Spleen (tissue), 11 donors: ENCODE results near the gene GNAI1. TPM values are rescaled to one million over a fixed set of nuclear protein-coding genes. Genes with fewer than 3 reads are reported as not detected.

Experiments
- DNase-seq: peaks from one replicate; pipeline ENCODE4 v3.0.0-alpha.2; 2020
- H3K27ac ChIP-seq, 8 donors: fragments of 200-600 bp; sonication (generic) in 7 of 8; 1 replicate in 4 of 8; 2 replicates in 4 of 8; pipeline versions ENCODE4 v1.5.0 to v1.8.0; 2016 to 2021; ENCODE audit warnings: inconsistent platforms in 4 of 8, mild to moderate bottlenecking in 4 of 8, moderate library complexity in 1 of 8
- H3K27me3 ChIP-seq, 7 donors: fragments of 200-600 bp; sonication (generic) in 6 of 7; replicated peaks in 1 of 7; 1 replicate in 4 of 7; 2 replicates in 3 of 7; pipeline versions ENCODE4 v1.5.0 to v1.8.0; 2016 to 2021; ENCODE audit warnings: inconsistent platforms in 3 of 7, mild to moderate bottlenecking in 1 of 7
- H3K36me3 ChIP-seq, 6 donors: fragments of 200-600 bp; sonication (generic) in 5 of 6; 1 replicate in 4 of 6; 2 replicates in 2 of 6; pipeline versions ENCODE4 v1.5.0 to v1.8.0; 2016 to 2021; ENCODE audit warnings: inconsistent platforms in 2 of 6
- H3K4me1 ChIP-seq, 6 donors: fragments of 200-600 bp; sonication (generic) in 5 of 6; 1 replicate in 3 of 6; 2 replicates in 3 of 6; pipeline versions ENCODE4 v1.5.0 to v1.8.0; 2016 to 2021; ENCODE audit warnings: inconsistent platforms in 3 of 6
- H3K4me3 ChIP-seq, 8 donors: fragments of 200-600 bp; sonication (generic) in 7 of 8; 1 replicate in 4 of 8; 2 replicates in 4 of 8; pipeline versions ENCODE4 v1.5.0 to v1.8.0; 2016 to 2021; ENCODE audit warnings: inconsistent platforms in 4 of 8, mild to moderate bottlenecking in 4 of 8, moderate library complexity in 2 of 8
- H3K9me3 ChIP-seq, 8 donors: fragments of 200-600 bp; sonication (generic) in 7 of 8; 1 replicate in 4 of 8; 2 replicates in 4 of 8; pipeline versions ENCODE4 v1.5.0 to v1.8.0; 2016 to 2021; ENCODE audit warnings: inconsistent platforms in 4 of 8
- POLR2A ChIP-seq, 3 donors: fragments of 450-650 bp; IDR thresholded peaks; one replicate each; pipeline ENCODE4 v1.5.1; 2017; ENCODE audit warnings: antibody characterized with exemption in 3 of 3, mild to moderate bottlenecking in 1 of 3
- POLR2AphosphoS5 ChIP-seq, 3 donors: sonication (generic); formaldehyde crosslinking; IDR thresholded peaks; one replicate each; pipeline ENCODE4 v1.5.1; 2017; ENCODE audit warnings: antibody characterized with exemption in 3 of 3
- WGBS, 5 donors: extraction: QIAGEN DNeasy Blood & Tissue Kit in 3 of 5; methylation state at CpG; one replicate each; pipeline versions ENCODE4 v1.1.5 to v1.1.7; 2013 to 2018; 5-methylcytosine and 5-hydroxymethylcytosine counted together
- intact Hi-C: fragments of 100-400 bp; cut with DNase I; formaldehyde crosslinking; loops from one replicate; pipeline ENCODE4 v1.15.0; 2023; ENCODE audit warnings: low total_unique reads
- polyA plus RNA-seq, 3 donors: library from polyadenylated mRNA; stranded (reverse); fragments of 200-250 nt; gene quantifications; one replicate each; pipeline ENCODE4 v1.2.1, GENCODE V29; 2013
- total RNA-seq, 7 donors: library from RNA; depleted of rRNA in 3 of 7; stranded (reverse); fragments of >200 nt in 3 of 7; fragmentation: NEBNext Ultra II Directional in 4 of 7; extraction: Animal tissue kit (Norgen Biotek cat#: 25700) in 4 of 7; gene quantifications; one replicate each; pipeline versions ENCODE4 v1.1.0 to v1.2.1, GENCODE V29; 2016 to 2021
- TF ChIP-seq, protein P1 (sequence below), 11 experiments: fragments of 200-600 bp in 7 of 11; fragments of 450-650 bp in 4 of 11; sonication (generic) in 4 of 11; IDR thresholded peaks in 8 of 11; conservative IDR thresholded peaks in 3 of 11; 1 replicate in 7 of 11; 2 replicates in 4 of 11; pipeline versions ENCODE4 v1.4.0 to v1.8.0; 2016 to 2021; ENCODE audit warnings: antibody characterized with exemption in 11 of 11, inconsistent platforms in 4 of 11, mild to moderate bottlenecking in 1 of 11
- donor health status: healthy with polysubstance abuse.
- donor health status: DM: no; HTN: no; CAD: no; lungs with moderate emphysema.
- donor health status: DM: no; HTN: no; CAD: no.
- donor health status: Bipolar disorder and iron deficiency.
- donor health status: healthy.
- donor health status: DM: no; HTN: no; CAD: no.
- donor health status: DM: yes; HTN: yes; CAD: no.

Gene GNAI1
- total and polyA plus RNA-seq, 10 donors: 2.5 to 16.3 (median 12.2) TPM

DNA sequence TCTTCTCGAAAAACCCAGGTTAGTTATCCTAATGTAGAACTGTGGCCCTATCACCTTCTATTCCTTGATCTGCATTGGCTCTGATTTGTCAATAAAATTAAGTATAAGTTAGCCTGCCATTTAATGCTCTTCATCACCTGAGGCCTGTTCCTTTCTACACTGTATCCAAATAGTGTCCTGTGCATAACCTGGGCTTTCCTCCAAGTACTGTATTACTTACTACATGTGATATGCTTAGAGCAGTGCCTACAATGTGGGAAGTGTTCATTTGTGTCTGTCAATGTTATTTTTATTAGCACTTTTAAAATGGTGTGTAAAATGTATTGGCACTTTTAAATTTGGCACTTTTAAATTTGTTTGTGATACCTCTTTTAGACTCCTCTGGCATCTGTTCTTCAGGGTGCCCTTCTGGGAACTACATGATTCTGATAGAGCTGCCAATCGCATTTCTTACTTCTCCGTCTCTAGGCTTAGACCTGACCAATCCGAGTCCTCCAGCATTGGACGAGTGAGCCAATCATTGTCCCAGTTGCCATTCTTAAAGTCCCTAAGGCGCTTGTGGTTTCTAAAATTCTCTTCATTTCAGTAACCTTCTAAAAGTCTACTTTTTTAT, 85.5 kb downstream of the GNAI1 start:
- no peaks in the 10 kb centered on the region for H3K36me3 ChIP-seq
- TF ChIP-seq, protein P1, sequence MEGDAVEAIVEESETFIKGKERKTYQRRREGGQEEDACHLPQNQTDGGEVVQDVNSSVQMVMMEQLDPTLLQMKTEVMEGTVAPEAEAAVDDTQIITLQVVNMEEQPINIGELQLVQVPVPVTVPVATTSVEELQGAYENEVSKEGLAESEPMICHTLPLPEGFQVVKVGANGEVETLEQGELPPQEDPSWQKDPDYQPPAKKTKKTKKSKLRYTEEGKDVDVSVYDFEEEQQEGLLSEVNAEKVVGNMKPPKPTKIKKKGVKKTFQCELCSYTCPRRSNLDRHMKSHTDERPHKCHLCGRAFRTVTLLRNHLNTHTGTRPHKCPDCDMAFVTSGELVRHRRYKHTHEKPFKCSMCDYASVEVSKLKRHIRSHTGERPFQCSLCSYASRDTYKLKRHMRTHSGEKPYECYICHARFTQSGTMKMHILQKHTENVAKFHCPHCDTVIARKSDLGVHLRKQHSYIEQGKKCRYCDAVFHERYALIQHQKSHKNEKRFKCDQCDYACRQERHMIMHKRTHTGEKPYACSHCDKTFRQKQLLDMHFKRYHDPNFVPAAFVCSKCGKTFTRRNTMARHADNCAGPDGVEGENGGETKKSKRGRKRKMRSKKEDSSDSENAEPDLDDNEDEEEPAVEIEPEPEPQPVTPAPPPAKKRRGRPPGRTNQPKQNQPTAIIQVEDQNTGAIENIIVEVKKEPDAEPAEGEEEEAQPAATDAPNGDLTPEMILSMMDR (IDR thresholded peaks at IDR 0.05 in 8 of 11, conservative IDR thresholded peaks at IDR 0.05 in 3 of 11): no peak
- no peak for TF ChIP-seq POLR2A (IDR thresholded peaks at IDR 0.05)
- TF ChIP-seq POLR2AphosphoS5 (IDR thresholded peaks at IDR 0.05): no peak
- DNase-seq: no peak
- no peaks in the 10 kb centered on the region for H3K9me3 ChIP-seq
- intact Hi-C loops: no loop called here
- H3K27ac ChIP-seq: no peak overlapping the region
- H3K27me3 ChIP-seq: no peaks in the 10 kb centered on the region
- no peak overlapping the region for H3K4me3 ChIP-seq
- no peaks in the 10 kb centered on the region for H3K4me1 ChIP-seq
- 90 to 94% (median 93%) methylated on average over 6 of the region's 6 CpGs for WGBS, 5 donors

DNA sequence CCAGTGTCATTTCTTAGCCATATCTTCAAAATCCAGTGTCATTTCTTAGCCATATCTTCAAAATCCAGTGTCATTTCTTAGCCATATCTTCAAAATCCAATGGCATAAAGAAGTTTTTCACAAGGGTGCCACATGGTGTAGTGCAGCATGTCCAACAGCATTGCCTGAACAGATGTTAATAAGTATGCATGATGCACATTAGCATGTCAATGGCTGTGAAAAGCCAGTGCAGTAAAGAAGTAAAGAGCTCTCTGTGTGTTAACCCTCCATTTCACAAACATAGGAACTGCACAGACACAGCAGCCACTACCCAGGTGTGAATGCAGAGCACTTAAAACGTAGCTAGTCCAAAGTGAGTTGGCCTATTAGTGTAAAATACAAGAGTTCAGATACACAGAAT, 89.8 kb downstream of the GNAI1 start:
- no peaks in the 10 kb centered on the region for H3K4me1 ChIP-seq
- H3K9me3 ChIP-seq: no peaks in the 10 kb centered on the region
- H3K27ac ChIP-seq: no peak overlapping the region
- no peak for DNase-seq
- H3K27me3 ChIP-seq: no peaks in the 10 kb centered on the region
- WGBS, 5 donors: 74 to 90% (median 79%) methylated on average over 1 of the region's 1 CpG
- intact Hi-C loops: no loop called here
- TF ChIP-seq POLR2A (IDR thresholded peaks at IDR 0.05): no peak
- TF ChIP-seq POLR2AphosphoS5 (IDR thresholded peaks at IDR 0.05): no peak
- TF ChIP-seq, protein P1 (IDR thresholded peaks at IDR 0.05 in 8 of 11, conservative IDR thresholded peaks at IDR 0.05 in 3 of 11): no peak
- H3K4me3 ChIP-seq: no peak overlapping the region
- no peaks in the 10 kb centered on the region for H3K36me3 ChIP-seq

DNA sequence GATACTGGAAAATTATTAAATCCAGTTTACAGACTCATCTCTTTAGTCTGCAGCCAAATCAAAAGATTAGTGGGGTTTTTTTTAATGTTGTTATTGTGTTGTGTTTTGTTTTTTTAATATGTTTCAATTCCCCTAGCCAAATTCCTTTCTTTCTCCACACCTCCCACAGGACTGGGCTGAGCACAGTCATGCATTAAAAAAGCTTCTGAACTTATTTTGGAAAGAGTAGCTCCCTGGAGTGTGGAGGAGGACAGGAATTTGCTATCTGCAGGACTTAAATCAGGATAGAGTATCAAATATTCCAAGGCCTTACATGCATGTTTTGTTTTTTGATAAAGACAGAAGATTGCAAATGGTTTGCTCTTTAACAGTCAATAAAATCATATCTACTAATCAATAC, 90.7 kb downstream of the GNAI1 start:
- H3K9me3 ChIP-seq: no peaks in the 10 kb centered on the region
- intact Hi-C loops: no loop called here
- H3K27me3 ChIP-seq: no peaks in the 10 kb centered on the region
- DNase-seq: no peak
- H3K27ac ChIP-seq: no peak overlapping the region
- H3K4me1 ChIP-seq: no peaks in the 10 kb centered on the region
- TF ChIP-seq, protein P1 (IDR thresholded peaks at IDR 0.05 in 8 of 11, conservative IDR thresholded peaks at IDR 0.05 in 3 of 11): no peak
- no peak for TF ChIP-seq POLR2A (IDR thresholded peaks at IDR 0.05)
- no peak for TF ChIP-seq POLR2AphosphoS5 (IDR thresholded peaks at IDR 0.05)
- H3K4me3 ChIP-seq: no peak overlapping the region
- H3K36me3 ChIP-seq: no peaks in the 10 kb centered on the region

DNA sequence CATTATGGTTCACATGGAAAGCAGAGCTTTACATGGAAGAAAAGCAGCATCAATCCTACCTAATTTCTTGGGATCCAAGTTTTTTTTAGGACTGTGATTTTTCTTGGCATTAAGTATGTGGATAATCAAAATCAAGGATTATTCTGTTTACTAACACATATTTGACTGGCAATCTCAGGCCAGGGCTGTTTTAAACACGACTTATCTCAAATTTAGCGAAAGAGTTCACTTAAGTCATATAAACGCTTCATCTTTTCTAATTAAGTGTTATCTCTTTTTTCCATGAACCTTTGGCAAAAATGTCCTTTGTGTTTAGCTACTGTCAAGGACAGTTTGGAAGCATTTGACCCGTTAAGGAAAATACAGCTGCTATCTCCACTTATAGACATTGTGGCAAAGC, 92.0 kb downstream of the GNAI1 start:
- H3K27ac ChIP-seq: no peak overlapping the region
- WGBS, 5 donors: 48 to 72% (median 61%) methylated on average over 4 of the region's 4 CpGs
- no peak for DNase-seq
- H3K4me3 ChIP-seq: no peak overlapping the region
- H3K4me1 ChIP-seq: no peaks in the 10 kb centered on the region
- intact Hi-C loops: no loop called here
- H3K36me3 ChIP-seq: no peaks in the 10 kb centered on the region
- H3K27me3 ChIP-seq: no peaks in the 10 kb centered on the region
- no peaks in the 10 kb centered on the region for H3K9me3 ChIP-seq
- TF ChIP-seq POLR2A (IDR thresholded peaks at IDR 0.05): no peak
- TF ChIP-seq POLR2AphosphoS5 (IDR thresholded peaks at IDR 0.05): no peak
- TF ChIP-seq, protein P1 (IDR thresholded peaks at IDR 0.05 in 8 of 11, conservative IDR thresholded peaks at IDR 0.05 in 3 of 11): no peak
